Colon (tissue), 2 donors: ENCODE data around the gene CORO2B.

ENCODE experiments used
- FAIRE-seq: peaks from 2 replicates; lab custom pipeline; 2012; peaks lifted over from hg19 to GRCh38; lab: Jason Lieb, UNC
- donor health status: control.
- donor health status: control.

CORO2B gene

GRCh38 chr15:68578980-68579935 is at the start of gene CORO2B:
TSS of gene CORO2B (plus strand) at chr15:68578993. CDS start at chr15:68579263, 270 bp downstream.
- no peak for FAIRE-seq

- FAIRE-seq = no peak
Observed at GRCh38 chr15:68531387-68532179, 47.2 kb upstream of the CORO2B start.

- no peak for FAIRE-seq
Observed at GRCh38 chr15:68536331-68537095, 42.3 kb upstream of the CORO2B start.

- no peak for FAIRE-seq
Observed at GRCh38 chr15:68537097-68537496, 41.7 kb upstream of the CORO2B start.

GRCh38 chr15:68537506-68537905 is 41.3 kb upstream of the CORO2B start:
- no peak for FAIRE-seq

- no peak for FAIRE-seq
Observed at GRCh38 chr15:68538311-68538710, 40.5 kb upstream of the CORO2B start.

GRCh38 chr15:68541743-68542142 is 37.0 kb upstream of the CORO2B start:
- no peak for FAIRE-seq

GRCh38 chr15:68542348-68542747 is 36.4 kb upstream of the CORO2B start:
- FAIRE-seq = no peak

GRCh38 chr15:68542771-68543164 is 36.0 kb upstream of the CORO2B start:
- no peak for FAIRE-seq

GRCh38 chr15:68543165-68544008 is 35.4 kb upstream of the CORO2B start:
- FAIRE-seq = no peak

- no peak for FAIRE-seq
Observed at GRCh38 chr15:68546318-68546717, 32.5 kb upstream of the CORO2B start.

- FAIRE-seq = no peak
Observed at GRCh38 chr15:68548364-68548763, 30.4 kb upstream of the CORO2B start.

- FAIRE-seq = no peak
Observed at GRCh38 chr15:68550004-68550403, 28.8 kb upstream of the CORO2B start.

GRCh38 chr15:68550498-68551295 is 28.1 kb upstream of the CORO2B start:
- no peak for FAIRE-seq

GRCh38 chr15:68551296-68551635 is 27.5 kb upstream of the CORO2B start:
- FAIRE-seq = no peak

GRCh38 chr15:68552344-68552743 is 26.4 kb upstream of the CORO2B start:
- no peak for FAIRE-seq

GRCh38 chr15:68552773-68553172 is 26.0 kb upstream of the CORO2B start:
- no peak for FAIRE-seq

- no peak for FAIRE-seq
Observed at GRCh38 chr15:68553314-68553993, 25.3 kb upstream of the CORO2B start.

GRCh38 chr15:68553994-68554720 is 24.6 kb upstream of the CORO2B start:
- no peak for FAIRE-seq
